ENCODE results near the gene GNG3.
A peak's percentile ranks its signal among the peaks of the same experiment; 100 is the strongest.

DNA sequence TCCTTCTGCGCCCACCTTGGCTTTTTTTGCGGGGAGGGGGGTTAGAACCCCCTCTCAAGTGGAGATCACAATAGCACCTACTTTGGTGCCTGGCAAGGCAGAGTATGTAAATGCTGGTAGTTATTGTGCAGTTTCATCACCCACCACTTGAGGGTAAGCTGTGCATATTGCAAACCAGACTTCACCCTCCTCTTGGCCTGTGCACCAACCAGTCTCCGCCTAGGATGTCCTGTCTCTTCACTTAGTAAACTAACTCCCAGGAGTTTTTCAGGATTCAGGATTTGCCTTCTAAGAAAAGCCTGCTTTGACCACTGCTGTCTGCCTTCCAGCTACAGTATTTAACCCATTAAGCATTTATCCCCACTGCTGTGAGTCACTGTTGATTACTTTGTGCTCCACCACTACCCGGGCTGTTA lies 26.6 kb upstream of the GNG3 start:
- TF ChIP-seq, protein P1, sequence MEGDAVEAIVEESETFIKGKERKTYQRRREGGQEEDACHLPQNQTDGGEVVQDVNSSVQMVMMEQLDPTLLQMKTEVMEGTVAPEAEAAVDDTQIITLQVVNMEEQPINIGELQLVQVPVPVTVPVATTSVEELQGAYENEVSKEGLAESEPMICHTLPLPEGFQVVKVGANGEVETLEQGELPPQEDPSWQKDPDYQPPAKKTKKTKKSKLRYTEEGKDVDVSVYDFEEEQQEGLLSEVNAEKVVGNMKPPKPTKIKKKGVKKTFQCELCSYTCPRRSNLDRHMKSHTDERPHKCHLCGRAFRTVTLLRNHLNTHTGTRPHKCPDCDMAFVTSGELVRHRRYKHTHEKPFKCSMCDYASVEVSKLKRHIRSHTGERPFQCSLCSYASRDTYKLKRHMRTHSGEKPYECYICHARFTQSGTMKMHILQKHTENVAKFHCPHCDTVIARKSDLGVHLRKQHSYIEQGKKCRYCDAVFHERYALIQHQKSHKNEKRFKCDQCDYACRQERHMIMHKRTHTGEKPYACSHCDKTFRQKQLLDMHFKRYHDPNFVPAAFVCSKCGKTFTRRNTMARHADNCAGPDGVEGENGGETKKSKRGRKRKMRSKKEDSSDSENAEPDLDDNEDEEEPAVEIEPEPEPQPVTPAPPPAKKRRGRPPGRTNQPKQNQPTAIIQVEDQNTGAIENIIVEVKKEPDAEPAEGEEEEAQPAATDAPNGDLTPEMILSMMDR (IDR thresholded peaks at IDR 0.05; ENCODE audit: poor library complexity): peak; percentile 40
- TF ChIP-seq EZH2phosphoT487 (IDR thresholded peaks at IDR 0.05; ENCODE audit: low read depth, severe bottlenecking, unreplicated experiment): no peak
